Cardiac muscle cell (in vitro differentiated cells and primary cell): Measurements from ENCODE around the gene ZNF525. TPM values are rescaled to one million over a fixed set of nuclear protein-coding genes. Genes with fewer than 3 reads are reported as not detected.
"Not testable (repeated sequence)": the region's sequence is repeated elsewhere in the genome, so short reads cannot be mapped to it uniquely, and the experiment has no call there.

ENCODE experiments used
- DNase-seq, 2 donors: peaks; one replicate each; pipeline versions ENCODE4 v3.0.0 to v3.0.0-alpha.2; 2010 to 2017; ENCODE audit warnings: low read depth in 1 of 2, low spot score in 1 of 2
- H3K27ac ChIP-seq: fragments of 200-600 bp; sonication (generic); 2 replicates; pipeline ENCODE4 v1.5.1; 2016
- H3K27me3 ChIP-seq: fragments of 200-600 bp; sonication (generic); 2 replicates; pipeline ENCODE4 v1.6.0; 2016; ENCODE audit warnings: control low read depth
- H3K36me3 ChIP-seq: fragments of 200-600 bp; sonication (generic); 2 replicates; pipeline ENCODE4 v1.5.1; 2016; ENCODE audit warnings: control low read depth
- H3K4me1 ChIP-seq: fragments of 200-600 bp; sonication (generic); 2 replicates; pipeline ENCODE4 v1.8.1; 2017; ENCODE audit warnings: low read depth, mild to moderate bottlenecking, mixed run types
- H3K4me3 ChIP-seq: fragments of 200-600 bp; sonication (generic); 2 replicates; pipeline ENCODE4 v1.5.1; 2016; ENCODE audit warnings: mild to moderate bottlenecking
- H3K9me3 ChIP-seq: fragments of 200-600 bp; sonication (generic); 2 replicates; pipeline ENCODE4 v1.5.1; 2017; ENCODE audit warnings: low read depth, mild to moderate bottlenecking, control low read depth
- CTCF ChIP-seq: IDR thresholded peaks from 2 replicates; pipeline ENCODE4 v1.5.1; 2012; ENCODE audit warnings: low read depth, mild to moderate bottlenecking, low read length
- polyA plus RNA-seq: library from polyadenylated mRNA; unstranded; fragments of >200 nt; fragmentation: Nextera tagmentation; extraction: Ambion mirVana; gene quantifications from 2 replicates; pipeline ENCODE4 v1.2.1, GENCODE V29; 2016
- total RNA-seq: library from RNA; depleted of rRNA; stranded (reverse); fragments of >200 nt; gene quantifications from 2 replicates; pipeline ENCODE4 v1.2.3, GENCODE V29; 2016

Gene ZNF525
- total and polyA plus RNA-seq, 2 experiments from 2014 or later: 3.9 to 7.1 TPM

GRCh38 chr19:53394522-53394973 lies 29.0 kb downstream of the ZNF525 start:
- Histone ChIP-seq H3K9me3 (no peaks in the 10 kb centered on the region), H3K27me3 (no peaks in the 10 kb centered on the region), H3K4me3 (peak overlapping the region; percentile 93), H3K36me3 (no peaks in the 10 kb centered on the region), H3K27ac (peak overlapping the region; percentile 79), H3K4me1 (peaks cover 8% of the 10 kb centered on the region)
- peak; percentile 60 for DNase-seq
- no peak for TF ChIP-seq CTCF

- no peaks in the 10 kb centered on the region for H3K9me3 ChIP-seq
- H3K27me3 ChIP-seq: no peaks in the 10 kb centered on the region
- DNase-seq: peak; percentile 96
- H3K36me3 ChIP-seq: peaks cover 5% of the 10 kb centered on the region
- peak within 1 kb of the TSS; percentile 93 for H3K4me3 ChIP-seq
- H3K4me1 ChIP-seq: peaks cover 8% of the 10 kb centered on the region
- peak; percentile 55 for TF ChIP-seq CTCF
- H3K27ac ChIP-seq: peak within 1 kb of the TSS; percentile 79
Measured at GRCh38 chr19:53394974-53395839, 29.7 kb downstream of the ZNF525 start, which contains the start of gene ZNF765. Gene ZNF765 (plus strand): TSS chr19:53395149. CDS start chr19:53398016, 2,867 bp downstream.

GRCh38 chr19:53395840-53396524 lies 30.5 kb downstream of the ZNF525 start:
- H3K27ac ChIP-seq: peak overlapping the region; percentile 45
- H3K9me3 ChIP-seq, H3K36me3 ChIP-seq, H3K4me1 ChIP-seq, DNase-seq, H3K27me3 ChIP-seq: not testable (repeated sequence)
- H3K4me3 ChIP-seq: peak overlapping the region; percentile 93

GRCh38 chr19:53396525-53396868 lies 31.0 kb downstream of the ZNF525 start:
- H3K36me3 ChIP-seq: peaks cover 9% of the 10 kb centered on the region
- peak overlapping the region; percentile 93 for H3K4me3 ChIP-seq
- peak in 1 of 2 donors; percentile 17 for DNase-seq
- no peak for TF ChIP-seq CTCF
- no peaks in the 10 kb centered on the region for H3K9me3 ChIP-seq
- no peaks in the 10 kb centered on the region for H3K27me3 ChIP-seq
- H3K27ac ChIP-seq: peak overlapping the region; percentile 41
- peaks cover 8% of the 10 kb centered on the region for H3K4me1 ChIP-seq

- not testable (repeated sequence) for DNase-seq
Measured at GRCh38 chr19:53397918-53398317, 32.4 kb downstream of the ZNF525 start.

GRCh38 chr19:53409505-53410204 lies 44.1 kb downstream of the ZNF525 start:
- H3K36me3 ChIP-seq: peaks cover 17% of the 10 kb centered on the region
- no peak for DNase-seq
- H3K4me1 ChIP-seq: no peaks in the 10 kb centered on the region
- H3K4me3 ChIP-seq: no peak overlapping the region
- no peak overlapping the region for H3K27ac ChIP-seq
- no peaks in the 10 kb centered on the region for H3K27me3 ChIP-seq
- no peaks in the 10 kb centered on the region for H3K9me3 ChIP-seq
- no peak for TF ChIP-seq CTCF

More at GRCh38 chr19:53397918-53398317, 32.4 kb downstream of the ZNF525 start:
- H3K4me1 ChIP-seq, H3K9me3 ChIP-seq, H3K4me3 ChIP-seq, H3K27me3 ChIP-seq, H3K27ac ChIP-seq: not testable (repeated sequence)
- H3K36me3 ChIP-seq: peaks cover 12% of the 10 kb centered on the region

- not testable (repeated sequence) for H3K36me3 ChIP-seq, H3K4me3 ChIP-seq, DNase-seq, H3K27ac ChIP-seq, H3K27me3 ChIP-seq, H3K4me1 ChIP-seq, H3K9me3 ChIP-seq
Measured at GRCh38 chr19:53420520-53421315, 55.2 kb downstream of the ZNF525 start.
